Ecto neural progenitor cell (in vitro differentiated cells): ENCODE results near the gene IL18RAP.

Source experiments
- DNase-seq: peaks from one replicate; pipeline ENCODE4 v3.0.0-alpha.2; 2018; ENCODE audit warnings: low spot score

Gene IL18RAP

DNA sequence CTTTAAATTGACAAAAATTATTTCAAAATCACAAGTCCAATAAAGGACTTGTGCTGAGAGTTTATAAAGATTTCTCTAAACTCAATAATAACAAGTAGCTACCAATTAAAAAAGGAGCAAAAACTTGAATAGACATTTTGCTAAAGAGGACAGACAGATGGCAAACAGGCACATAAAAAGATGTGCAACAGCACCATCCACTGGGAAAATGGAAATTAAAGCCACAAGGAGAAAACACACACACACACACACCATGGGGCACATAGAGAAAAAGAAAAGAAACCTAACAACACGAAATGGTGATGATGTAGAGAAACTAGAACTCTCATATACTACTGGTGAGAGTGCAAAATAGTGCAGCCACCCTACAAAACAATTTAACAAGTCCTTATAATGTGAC lies 37.5 kb downstream of the IL18RAP start:
- DNase-seq = no peak

DNA sequence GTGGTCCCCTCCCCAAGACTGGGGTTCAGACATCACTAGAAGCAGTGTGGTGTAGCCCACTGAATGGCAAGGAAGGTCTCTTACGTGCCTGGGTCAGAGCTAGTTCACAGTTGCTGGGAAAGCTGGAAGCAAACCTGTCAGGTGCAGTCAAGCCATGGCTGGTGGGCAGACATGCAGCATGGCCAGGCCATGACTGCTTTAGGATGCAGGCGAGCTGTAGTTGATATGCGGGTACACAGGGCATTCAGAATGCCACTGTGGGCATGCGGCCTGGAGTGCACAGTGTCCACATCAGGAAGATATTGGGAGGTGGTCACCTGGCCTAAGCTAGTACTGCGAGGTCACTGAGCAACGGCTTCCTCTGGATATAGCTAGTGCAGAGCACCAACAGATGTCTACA lies 38.2 kb downstream of the IL18RAP start:
- no peak for DNase-seq

DNA sequence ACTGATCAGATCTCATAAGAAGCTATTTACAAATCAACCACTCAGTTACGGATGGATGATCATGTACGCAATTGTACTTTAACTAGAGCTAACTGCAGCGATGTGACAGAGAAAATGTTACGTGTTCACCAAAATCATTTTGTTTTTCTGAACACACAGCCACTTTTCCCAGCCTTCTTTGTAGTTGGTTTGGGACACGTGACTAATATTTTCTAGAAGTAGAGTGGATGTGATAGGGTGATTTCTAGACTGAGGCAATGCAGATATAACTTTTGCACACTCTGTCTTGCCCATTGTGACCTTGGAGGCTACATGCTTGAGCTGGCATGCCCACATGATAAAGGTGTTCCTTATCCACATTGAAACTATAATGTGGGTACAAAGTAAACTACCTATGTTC lies 40.2 kb downstream of the IL18RAP start:
- no peak for DNase-seq

DNA sequence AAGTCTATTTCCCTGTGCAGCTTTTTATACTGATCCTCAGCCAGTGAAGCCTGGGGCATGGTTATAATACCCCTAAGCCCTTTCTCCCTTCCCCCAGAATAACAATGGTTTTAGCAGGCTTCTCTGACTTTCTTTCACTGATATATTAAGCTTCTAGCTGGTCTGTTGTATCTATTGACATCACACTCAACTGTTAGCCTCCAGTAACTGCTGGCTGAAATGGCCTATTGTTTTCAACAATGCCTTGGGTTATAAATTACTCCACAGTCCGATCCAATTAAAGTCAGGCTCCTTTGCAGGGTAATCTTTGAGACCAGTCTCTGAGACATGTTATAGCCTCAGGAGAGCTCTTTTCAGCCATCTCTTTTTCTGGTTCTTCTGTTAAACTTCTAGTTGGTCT lies 47.2 kb downstream of the IL18RAP start:
- DNase-seq = no peak

DNA sequence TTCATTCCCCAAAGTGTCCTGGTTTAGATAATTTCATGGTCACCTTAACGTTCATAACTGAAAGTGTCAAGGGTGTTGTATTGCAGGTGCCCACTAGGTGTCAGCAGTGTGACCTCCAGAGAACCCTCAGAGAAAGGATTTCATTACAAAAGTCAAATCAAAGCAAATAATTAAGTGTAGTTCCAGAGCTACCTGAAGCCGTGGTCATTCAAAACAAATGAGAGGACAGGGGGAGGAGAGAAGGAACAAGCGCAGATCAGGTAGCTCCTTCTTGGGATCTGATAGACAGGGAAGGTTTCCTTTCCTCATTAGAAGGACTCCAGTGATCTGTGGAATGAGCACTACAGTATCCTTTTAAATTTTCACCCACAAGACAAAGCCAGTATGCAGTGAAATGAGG lies 50.1 kb downstream of the IL18RAP start, which contains the start of gene SLC9A4:
TSS of gene SLC9A4 (plus strand) at position 207 of the 400 bp plus-strand sequence. CDS start 534 bp downstream, outside the sequence.
- DNase-seq = no peak

DNA sequence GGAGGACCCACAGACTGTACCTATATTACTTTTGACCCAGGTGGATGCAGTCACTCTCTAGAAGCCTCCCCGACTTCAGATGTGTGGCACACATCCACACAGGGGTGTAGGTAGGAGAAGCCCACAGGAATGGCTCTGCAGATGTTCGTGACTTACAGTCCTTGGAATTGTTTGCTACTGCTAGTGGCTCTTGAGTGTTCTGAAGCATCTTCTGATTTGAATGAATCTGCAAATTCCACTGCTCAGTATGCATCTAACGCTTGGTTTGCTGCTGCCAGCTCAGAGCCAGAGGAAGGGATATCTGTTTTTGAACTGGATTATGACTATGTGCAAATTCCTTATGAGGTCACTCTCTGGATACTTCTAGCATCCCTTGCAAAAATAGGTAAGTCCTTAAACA lies 50.7 kb downstream of the IL18RAP start:
- DNase-seq = no peak

DNA sequence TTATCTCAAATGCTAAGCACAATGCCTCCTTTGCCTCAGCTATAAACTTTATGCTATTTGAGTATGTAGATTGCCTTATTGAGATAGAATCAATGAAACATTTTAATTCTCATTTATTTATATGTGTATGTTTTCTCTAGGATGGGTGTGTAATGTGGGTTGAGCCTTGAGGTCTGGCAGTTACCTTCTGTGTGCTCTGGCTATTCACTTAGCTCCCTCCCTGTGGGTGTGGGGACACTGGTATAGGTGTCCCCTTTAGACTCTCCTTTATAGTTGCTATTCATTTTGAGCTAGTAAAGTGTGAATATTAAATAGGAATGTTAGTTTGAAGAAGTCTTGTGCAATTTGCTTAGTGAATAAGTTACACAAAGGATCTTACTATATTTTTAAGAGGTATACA lies 51.8 kb downstream of the IL18RAP start:
- no peak for DNase-seq

DNA sequence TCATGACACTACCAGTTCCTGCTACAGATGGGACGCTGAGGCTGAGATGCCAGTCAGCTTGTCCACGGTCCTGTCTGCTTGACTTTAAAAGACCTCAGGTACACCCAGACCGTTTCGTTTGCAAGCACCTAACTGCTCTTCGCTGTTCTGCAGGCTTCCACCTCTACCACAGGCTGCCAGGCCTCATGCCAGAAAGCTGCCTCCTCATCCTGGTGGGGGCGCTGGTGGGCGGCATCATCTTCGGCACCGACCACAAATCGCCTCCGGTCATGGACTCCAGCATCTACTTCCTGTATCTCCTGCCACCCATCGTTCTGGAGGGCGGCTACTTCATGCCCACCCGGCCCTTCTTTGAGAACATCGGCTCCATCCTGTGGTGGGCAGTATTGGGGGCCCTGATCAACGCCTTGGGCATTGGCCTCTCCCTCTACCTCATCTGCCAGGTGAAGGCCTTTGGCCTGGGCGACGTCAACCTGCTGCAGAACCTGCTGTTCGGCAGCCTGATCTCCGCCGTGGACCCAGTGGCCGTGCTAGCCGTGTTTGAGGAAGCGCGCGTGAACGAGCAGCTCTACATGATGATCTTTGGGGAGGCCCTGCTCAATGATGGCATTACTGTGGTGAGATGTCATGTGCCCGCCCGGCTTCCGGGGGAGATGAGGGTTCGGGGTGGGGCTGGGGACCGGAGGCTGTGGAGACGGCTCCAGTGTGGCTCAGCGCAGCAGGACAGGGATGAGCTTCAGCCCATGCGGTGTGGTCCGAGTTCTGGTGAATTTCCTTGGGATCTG lies 55.9 kb downstream of the IL18RAP start:
- no peak for DNase-seq

DNA sequence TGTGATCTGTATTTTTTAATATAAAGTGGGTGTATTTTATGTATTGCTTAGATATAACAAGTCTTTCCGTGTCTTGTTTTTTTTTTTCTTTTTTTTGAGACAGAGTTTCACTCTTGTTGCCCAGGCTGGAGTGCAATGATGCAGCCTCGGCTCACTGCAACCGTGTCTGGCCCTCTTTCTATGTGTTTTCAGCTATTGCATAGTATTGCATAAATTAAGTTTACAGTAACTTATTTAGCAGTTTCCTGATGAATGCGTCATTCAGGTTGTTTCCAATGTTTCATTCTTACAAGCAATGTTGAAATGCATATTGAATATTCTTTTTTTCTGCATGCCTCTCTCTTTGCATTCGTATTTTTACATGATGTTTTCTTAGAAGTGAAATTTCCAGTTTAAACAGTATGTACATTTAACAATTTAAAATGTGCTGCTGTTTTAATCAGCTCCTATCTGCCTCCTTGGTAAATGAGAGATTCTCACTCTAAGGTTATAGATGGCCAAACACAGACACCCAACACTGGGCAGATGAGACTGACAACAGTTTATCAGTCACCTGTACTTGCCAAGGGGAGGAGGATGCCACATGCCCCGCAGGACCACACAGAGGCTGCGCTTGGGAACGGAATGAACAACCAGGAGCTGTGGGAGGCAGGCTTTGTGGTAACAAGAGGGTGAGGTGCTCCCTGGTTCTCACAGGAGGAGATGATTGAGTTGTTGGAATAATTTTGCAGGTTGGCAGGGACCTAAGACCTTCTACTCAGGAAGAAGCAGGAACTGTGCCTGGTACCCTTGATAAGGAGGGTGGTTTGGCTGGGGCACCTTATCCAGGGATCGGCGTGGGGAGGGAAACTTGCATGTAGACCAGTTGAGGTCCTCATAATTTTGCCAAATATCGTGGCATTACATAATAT lies 57.6 kb downstream of the IL18RAP start:
- no peak for DNase-seq

DNA sequence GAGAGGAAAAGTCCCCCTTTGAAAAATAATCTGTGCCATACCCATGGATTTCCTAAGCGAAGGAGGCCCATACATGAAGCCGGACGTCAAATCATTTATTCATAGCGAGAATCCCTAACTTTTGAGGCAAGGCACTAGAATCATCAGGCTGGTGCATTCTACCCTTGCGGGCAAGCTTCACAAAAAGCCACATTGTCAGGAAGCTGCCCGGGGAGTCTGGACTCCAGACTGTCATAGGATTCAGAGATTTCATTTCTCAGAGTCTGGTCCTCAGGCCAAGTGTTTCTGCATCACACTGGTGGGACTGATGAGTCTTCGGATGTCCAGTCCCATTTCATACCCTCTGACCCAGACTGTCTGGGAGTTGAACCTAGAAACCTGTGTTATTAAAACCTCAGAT lies 59.0 kb downstream of the IL18RAP start:
- DNase-seq = no peak

DNA sequence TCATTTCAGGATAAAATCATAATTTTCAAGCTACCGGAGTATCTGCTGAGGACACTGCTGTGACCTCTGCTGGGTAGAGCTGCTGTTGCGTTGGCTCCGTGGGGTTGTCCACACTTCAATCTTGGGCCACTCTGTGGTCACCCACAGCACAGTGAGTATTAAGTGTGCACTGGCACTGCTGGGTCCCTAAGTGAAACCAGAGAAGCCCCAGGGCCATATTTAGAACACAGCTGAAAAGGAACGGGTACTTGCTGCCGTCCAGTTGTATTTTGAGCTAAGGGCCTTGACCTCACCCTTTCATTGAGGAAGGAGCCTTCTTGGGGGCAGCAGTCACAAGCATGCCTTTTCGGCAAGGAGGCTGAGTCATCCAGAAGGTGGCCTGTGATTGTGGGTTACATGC lies 60.1 kb downstream of the IL18RAP start:
- DNase-seq = no peak

DNA sequence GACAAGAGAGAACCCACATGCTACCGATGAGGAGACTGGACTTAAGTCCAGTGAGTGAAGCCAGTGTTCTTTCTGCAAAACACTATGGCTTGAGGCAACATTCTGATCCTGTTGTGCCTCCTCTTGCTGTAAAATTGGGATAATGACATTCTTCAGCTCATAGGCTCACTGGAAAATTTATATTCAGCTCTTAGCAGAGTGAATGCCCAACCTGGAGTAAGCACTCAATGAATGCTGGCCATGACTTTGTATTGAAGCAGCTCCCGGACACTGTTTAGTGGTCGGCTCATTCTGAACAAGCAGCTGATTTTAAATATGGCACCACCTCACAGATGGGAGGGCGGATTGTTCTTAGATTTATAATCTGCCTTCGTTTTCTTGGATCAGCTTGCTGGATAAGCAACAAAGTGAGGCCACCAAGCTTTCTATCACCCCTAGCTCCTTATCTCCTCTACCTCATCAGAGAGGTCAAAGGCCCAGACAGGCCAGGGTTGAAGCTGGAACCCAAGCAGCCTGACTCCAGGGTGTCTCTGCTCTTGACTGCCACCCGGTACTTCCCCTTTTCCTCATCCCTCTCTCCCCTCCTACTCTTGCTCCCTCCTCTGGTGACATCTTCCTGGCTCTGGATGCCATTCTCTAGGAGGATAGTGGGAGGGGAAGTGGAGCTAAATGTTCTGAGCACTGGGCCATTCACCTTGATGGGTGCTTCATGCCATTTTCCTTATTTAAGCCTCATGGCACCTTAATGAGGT lies 61.5 kb downstream of the IL18RAP start:
- no peak for DNase-seq

DNA sequence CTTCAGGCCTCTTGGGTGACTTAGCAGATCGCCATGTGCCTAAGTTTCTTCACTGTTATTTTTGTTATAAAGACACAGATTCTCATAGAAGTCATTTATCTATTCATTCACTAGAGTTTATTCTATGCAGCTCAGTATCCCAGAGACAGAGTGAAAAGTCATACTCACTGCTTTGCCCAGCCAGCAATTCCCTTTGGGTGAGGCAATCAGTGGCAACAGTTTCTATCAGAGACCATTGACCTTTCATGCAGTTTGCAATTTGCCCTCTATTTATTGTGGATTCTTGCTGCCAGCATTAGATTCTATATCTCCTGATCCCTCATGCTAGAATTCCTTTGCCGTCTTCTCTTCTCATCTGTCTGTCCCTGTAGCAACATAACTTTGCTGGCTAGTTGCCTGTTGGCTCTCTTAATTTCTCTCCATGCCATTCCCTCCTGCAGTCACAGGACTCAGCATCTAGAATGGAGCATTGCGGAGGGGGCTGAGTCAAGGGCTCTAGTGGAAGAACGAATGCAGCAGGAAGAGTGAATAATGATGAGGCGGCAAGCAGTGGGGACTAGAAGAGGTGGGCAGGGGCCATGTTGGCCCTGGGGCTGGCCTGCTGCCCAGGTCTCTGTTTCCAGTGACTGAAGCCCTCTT lies 62.3 kb downstream of the IL18RAP start:
- no peak for DNase-seq

DNA sequence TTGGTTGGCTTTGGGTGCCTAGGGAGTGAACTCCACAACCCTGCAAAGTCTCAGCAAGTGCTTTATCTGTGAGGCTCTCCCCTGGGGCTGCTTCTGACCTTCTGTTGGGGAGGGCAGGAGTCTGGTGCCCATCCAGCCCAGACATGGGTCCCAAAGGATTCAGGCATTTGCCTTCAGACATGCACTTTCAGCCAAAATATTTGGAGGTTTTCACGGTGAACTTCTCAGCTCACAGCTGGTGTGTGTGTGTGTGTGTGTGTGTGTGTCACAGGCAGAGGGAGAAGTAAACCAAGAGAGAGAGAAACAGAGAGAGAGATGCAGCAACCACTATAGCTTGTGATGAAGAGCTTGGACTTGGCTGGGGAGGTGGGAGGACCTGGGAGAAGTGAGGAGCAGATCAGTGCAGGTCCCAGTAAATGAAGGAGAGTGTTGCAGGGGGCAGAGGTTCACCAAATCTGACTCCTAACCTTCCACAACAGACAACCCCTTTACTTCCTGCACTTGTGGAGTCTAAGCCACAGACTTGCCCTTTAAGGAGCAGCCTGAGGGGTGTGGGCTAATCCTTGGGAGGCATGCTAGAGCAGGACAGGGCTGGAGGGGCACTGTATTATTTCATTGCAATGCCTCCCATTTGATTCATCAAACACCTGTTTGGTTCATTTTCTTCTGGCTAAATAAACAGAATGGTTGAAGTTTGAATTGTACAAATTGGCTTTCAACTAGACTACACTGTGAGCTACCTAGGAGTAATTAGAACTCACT lies 64.2 kb downstream of the IL18RAP start:
- no peak for DNase-seq

DNA sequence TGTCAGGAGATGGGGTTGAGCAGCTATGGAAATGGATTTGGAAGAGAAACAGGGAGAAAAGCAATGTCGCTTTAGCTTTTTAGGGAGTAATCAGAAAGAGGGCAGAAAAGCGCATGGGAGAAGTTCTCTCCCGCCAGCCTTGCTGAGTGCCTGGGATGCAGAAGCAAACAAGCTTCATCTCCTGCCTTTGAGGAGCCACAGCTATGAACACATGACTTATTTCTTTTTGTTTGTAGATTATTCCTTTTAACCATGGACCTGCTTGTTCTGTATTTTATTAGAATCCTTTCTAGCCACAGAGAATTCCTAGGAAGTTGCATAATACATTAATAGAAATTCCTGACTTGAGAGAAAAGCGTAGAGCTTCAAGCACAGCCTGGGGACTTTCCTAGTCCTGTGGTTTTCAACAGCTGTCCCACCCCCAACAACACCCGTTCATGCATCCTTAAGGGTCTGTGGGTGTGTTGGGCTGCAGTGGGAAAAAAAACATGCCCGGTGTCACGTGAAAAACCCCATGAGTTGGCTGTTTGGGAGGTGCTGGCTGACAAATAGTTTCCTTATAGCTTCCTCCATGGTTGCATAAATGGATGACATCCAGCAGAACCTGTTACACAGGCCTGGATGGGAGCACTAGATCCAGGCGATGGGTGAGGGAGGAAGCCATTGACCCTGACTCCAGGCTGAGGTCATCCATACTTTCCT lies 65.0 kb downstream of the IL18RAP start:
- DNase-seq = no peak

DNA sequence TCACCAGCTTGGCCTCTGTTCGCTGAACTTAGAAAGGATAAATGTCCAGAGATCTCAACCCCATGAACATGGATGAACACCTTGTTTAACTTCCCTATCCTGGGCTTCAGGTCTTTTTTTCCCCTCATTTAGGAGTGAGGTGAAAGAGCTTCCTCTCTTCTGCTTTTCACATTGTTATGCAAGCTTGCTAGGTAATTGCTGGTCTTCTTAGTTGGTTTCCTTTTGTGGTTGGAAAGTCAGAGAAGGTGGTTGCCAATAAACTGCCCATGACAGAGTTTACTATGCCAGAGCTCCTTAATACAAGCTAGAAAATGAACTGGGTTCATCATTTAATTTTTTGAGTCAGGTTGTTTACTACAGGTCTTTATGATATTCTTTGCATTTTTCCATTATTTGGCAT lies 66.7 kb downstream of the IL18RAP start:
- DNase-seq = no peak

DNA sequence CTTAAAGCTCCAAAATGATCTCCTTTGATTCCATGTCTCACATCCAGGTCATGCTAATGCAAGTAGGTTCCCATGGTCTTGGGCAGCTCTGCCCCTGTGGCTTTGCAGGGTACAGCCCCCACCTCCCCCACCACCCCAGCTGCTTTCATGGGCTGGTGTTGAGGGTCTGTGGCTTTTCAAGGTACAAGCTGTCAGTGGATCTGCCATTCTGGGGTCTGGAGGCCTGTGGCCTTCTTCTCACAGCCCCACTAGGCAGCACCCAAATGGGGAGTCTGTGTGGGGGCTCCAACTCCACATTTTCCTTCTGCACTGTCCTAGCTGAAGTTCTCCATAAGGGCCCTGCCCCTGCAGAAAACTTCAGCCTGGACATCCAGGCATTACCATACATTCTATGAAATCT lies 69.0 kb downstream of the IL18RAP start:
- no peak for DNase-seq

DNA sequence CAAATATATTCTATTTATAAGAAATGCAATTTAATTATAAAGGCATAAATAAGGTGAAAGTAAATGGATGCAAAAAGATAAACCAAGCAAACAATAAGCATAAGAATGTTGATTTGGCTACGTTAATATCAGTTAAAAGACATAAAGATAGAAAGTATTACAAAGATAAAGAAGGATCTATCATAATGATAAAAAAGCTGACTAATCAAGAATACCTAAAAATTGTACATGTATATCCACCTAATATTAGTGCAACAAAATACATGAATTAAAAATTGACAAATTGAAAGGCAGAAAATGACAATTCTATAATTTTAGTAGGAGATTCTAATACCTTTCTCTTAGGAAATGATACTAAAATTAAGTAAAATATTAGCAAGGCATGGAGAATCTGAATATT lies 71.6 kb downstream of the IL18RAP start:
- DNase-seq = no peak

DNA sequence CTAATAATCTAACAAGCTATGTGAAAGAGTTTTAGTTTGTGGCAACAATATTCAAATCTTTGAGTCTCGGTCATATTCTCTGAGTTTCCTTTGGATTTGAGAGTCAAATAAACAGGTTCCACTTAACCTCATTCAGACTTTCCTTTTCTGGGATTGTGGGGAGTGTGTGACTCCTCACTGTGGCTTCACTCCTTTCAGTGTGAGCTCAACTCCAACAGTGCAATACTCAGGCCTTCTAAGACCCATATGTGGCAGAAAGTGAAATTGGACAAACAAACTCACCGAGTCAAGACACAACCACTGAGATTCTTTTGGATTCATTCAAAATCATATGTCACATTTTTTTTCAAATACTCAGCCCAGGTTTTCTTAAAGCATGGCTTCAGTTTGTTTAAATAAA lies 75.5 kb downstream of the IL18RAP start:
- DNase-seq = no peak

DNA sequence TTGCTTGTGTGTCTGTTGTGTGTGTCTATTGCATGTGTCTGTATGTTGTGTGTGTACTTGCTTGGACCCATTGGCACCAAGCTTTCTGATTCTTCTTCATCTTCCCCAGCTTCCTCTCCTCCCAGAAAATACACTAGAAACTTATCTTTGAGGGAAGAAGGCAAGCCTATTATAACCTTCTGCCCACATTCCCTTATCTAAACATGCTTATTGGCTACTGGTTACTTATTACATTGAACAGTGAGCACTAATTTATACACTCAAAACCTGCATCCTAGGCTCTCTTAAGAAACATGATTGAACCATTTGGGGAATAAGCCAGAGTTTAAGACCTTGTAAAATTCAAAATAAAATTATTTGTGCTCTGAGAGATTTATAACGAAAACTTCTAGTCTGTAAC lies 76.6 kb downstream of the IL18RAP start:
- DNase-seq = no peak
